SK-N-SH treated with all-trans-retinoic acid at 6 μM for 48 hours (cell line): ENCODE results near the gene SUGP1.

Experiments
- ATAC-seq: fragments of 200-7000 bp; cut with Tn5 transposase; 3 replicates; pipeline ENCODE4 v1.9.1; 2020; ENCODE audit warnings: mild to moderate bottlenecking, moderate library complexity
- ARNTL ChIP-seq: fragments of 450-650 bp; formaldehyde crosslinking; IDR thresholded peaks from 2 replicates; pipeline ENCODE4 v1.5.0; 2020; ENCODE audit warnings: low read depth, mild to moderate bottlenecking, moderate library complexity, borderline replicate concordance
- BACH2 ChIP-seq: fragments of 250-450 bp; sonication (Bioruptor Pico); IDR thresholded peaks from 2 replicates; pipeline ENCODE4 v1.9.0; 2021; ENCODE audit warnings: mild to moderate bottlenecking, borderline replicate concordance
- CREB5 ChIP-seq: fragments of 250-450 bp; sonication (Bioruptor Pico); IDR thresholded peaks from 2 replicates; pipeline ENCODE4 v1.5.1; 2020; ENCODE audit warnings: low read depth, mild to moderate bottlenecking, moderate library complexity
- CSDC2 ChIP-seq: fragments of 250-450 bp; sonication (Bioruptor Pico); IDR thresholded peaks from 2 replicates; pipeline ENCODE4 v1.5.0; 2020; ENCODE audit warnings: mild to moderate bottlenecking, moderate library complexity
- CSRNP3 ChIP-seq: fragments of 250-450 bp; sonication (Bioruptor Pico); IDR thresholded peaks from 2 replicates; pipeline ENCODE4 v1.5.1; 2021; ENCODE audit warnings: mild to moderate bottlenecking, moderate library complexity
- ESRRG ChIP-seq: fragments of 250-450 bp; sonication (Bioruptor Pico); IDR thresholded peaks from 2 replicates; pipeline ENCODE4 v1.6.1; 2021; ENCODE audit warnings: mild to moderate bottlenecking
- GLIS3 ChIP-seq: fragments of 250-450 bp; sonication (Bioruptor Pico); IDR thresholded peaks from 2 replicates; pipeline ENCODE4 v1.5.0; 2020; ENCODE audit warnings: mild to moderate bottlenecking, moderate library complexity
- ISL1 ChIP-seq: fragments of 250-450 bp; sonication (Bioruptor Pico); IDR thresholded peaks from 2 replicates; pipeline ENCODE4 v2.1.2; 2022; ENCODE audit warnings: mild to moderate bottlenecking, moderate library complexity
- PATZ1 ChIP-seq: fragments of 250-450 bp; sonication (Bioruptor Pico); IDR thresholded peaks from 2 replicates; pipeline ENCODE4 v1.8.0; 2020; ENCODE audit warnings: mild to moderate bottlenecking, moderate library complexity, borderline replicate concordance
- POU6F1 ChIP-seq: fragments of 250-450 bp; sonication (Bioruptor Pico); IDR thresholded peaks from 2 replicates; pipeline ENCODE4 v1.8.0; 2021; ENCODE audit warnings: low read depth, mild to moderate bottlenecking, moderate library complexity, borderline replicate concordance
- PPARA ChIP-seq: fragments of 250-450 bp; sonication (Bioruptor Pico); IDR thresholded peaks from 2 replicates; pipeline ENCODE4 v1.5.0; 2020; ENCODE audit warnings: mild to moderate bottlenecking, borderline replicate concordance
- RARB ChIP-seq: fragments of 250-450 bp; sonication (Bioruptor Pico); IDR thresholded peaks from 2 replicates; pipeline ENCODE4 v1.8.0; 2021; ENCODE audit warnings: mild to moderate bottlenecking, moderate library complexity
- SNAI2 ChIP-seq: fragments of 250-450 bp; sonication (Bioruptor Pico); IDR thresholded peaks from 2 replicates; pipeline ENCODE4 v1.5.0; 2020; ENCODE audit warnings: mild to moderate bottlenecking, moderate library complexity
- TCF4 ChIP-seq: fragments of 250-450 bp; sonication (Bioruptor Pico); IDR thresholded peaks from 2 replicates; pipeline ENCODE4 v1.8.0; 2021; ENCODE audit warnings: mild to moderate bottlenecking, moderate library complexity, borderline replicate concordance
- TOX ChIP-seq: fragments of 250-450 bp; sonication (Bioruptor Pico); IDR thresholded peaks from 2 replicates; pipeline ENCODE4 v1.8.0; 2021; ENCODE audit warnings: mild to moderate bottlenecking, moderate library complexity, borderline replicate concordance
- ZFP3 ChIP-seq: fragments of 250-450 bp; sonication (Bioruptor Pico); IDR thresholded peaks from 2 replicates; pipeline ENCODE4 v1.5.0; 2020; ENCODE audit warnings: mild to moderate bottlenecking, moderate library complexity
- ZFP30 ChIP-seq: fragments of 450-650 bp; formaldehyde crosslinking; IDR thresholded peaks from 2 replicates; pipeline ENCODE4 v1.5.0; 2022; ENCODE audit warnings: mild to moderate bottlenecking, moderate library complexity
- ZNF70 ChIP-seq: fragments of 450-650 bp; formaldehyde crosslinking; IDR thresholded peaks from 2 replicates; pipeline ENCODE4 v1.5.0; 2020; ENCODE audit warnings: mild to moderate bottlenecking, moderate library complexity
- ZNF8 ChIP-seq: fragments of 450-650 bp; formaldehyde crosslinking; IDR thresholded peaks from 2 replicates; pipeline ENCODE4 v1.5.0; 2020; ENCODE audit warnings: mild to moderate bottlenecking, moderate library complexity

Gene SUGP1

GRCh38 chr19:19300613-19301012 lies 19.7 kb downstream of the SUGP1 start:
- TF ChIP-seq BACH2 (CRISPR knock-in tag) (no peak), ESRRG (CRISPR knock-in tag) (no peak), ZFP3 (no peak), ZNF8 (no peak), SNAI2 (CRISPR knock-in tag) (no peak), PPARA (CRISPR knock-in tag) (no peak), CSDC2 (no peak), POU6F1 (CRISPR knock-in tag) (no peak)
- TF ChIP-seq, all 23 proteins: peak for 0
- ATAC-seq: no peak

- ATAC-seq: no peak
- no peak for TF ChIP-seq ESRRG (CRISPR knock-in tag)
These were observed 22.6 kb downstream of the SUGP1 start for GRCh38 chr19:19297759-19298158.

- ATAC-seq: no peak
- TF ChIP-seq GLIS3 (CRISPR knock-in tag) (no peak), CREB5 (no peak), POU6F1 (CRISPR knock-in tag) (no peak), ARNTL (CRISPR knock-in tag) (no peak), ZFP30 (no peak), TOX (CRISPR knock-in tag) (no peak), TCF4 (CRISPR knock-in tag) (no peak), ZNF8 (no peak)
These were observed 23.2 kb downstream of the SUGP1 start for GRCh38 chr19:19296953-19297689.

GRCh38 chr19:19294914-19295313 lies 25.4 kb downstream of the SUGP1 start:
- no peak for TF ChIP-seq ZNF70 (CRISPR knock-in tag)
- TF ChIP-seq BACH2 (CRISPR knock-in tag): no peak
- ATAC-seq: no peak

- TF ChIP-seq ZNF70 (CRISPR knock-in tag) (no peak), ARNTL (CRISPR knock-in tag) (no peak), ESRRG (CRISPR knock-in tag) (no peak), CSDC2 (no peak), RARB (CRISPR knock-in tag) (no peak), CREB5 (no peak)
- ATAC-seq: no peak
These were observed 27.7 kb downstream of the SUGP1 start for GRCh38 chr19:19292607-19293006.

- TF ChIP-seq TCF4 (CRISPR knock-in tag) (no peak), PATZ1 (no peak), CSRNP3 (CRISPR knock-in tag) (no peak), GLIS3 (CRISPR knock-in tag) (no peak), POU6F1 (CRISPR knock-in tag) (no peak), RARB (CRISPR knock-in tag) (no peak), ISL1 (CRISPR knock-in tag) (no peak)
- ATAC-seq: no peak
These were observed 34.6 kb downstream of the SUGP1 start for GRCh38 chr19:19285686-19286085.
